CD14-positive monocyte (primary cell): ENCODE measurements around the gene SLC35F1. TPM values are rescaled to one million over a fixed set of nuclear protein-coding genes. Genes with fewer than 3 reads are reported as not detected.

Experiments
- DNase-seq, 3 donors: peaks; one replicate each; pipeline ENCODE4 v3.0.0-alpha.2; 2011 to 2022
- H2AFZ ChIP-seq: 2 replicates; pipeline ENCODE4 v1.6.0; 2012; ENCODE audit warnings: mild to moderate bottlenecking, low read depth, low read length, inconsistent platforms; ENCODE audit not compliant: insufficient read depth, poor library complexity, severe bottlenecking
- H3K27ac ChIP-seq, 2 donors: 1 replicate in 1 of 2; 2 replicates in 1 of 2; pipeline ENCODE4 v1.5.1; 2012 to 2013; ENCODE audit warnings: low read length in 2 of 2, control low read depth in 1 of 2, inconsistent platforms in 1 of 2, low read depth in 1 of 2, mild to moderate bottlenecking in 1 of 2
- H3K27me3 ChIP-seq, 2 donors: one replicate each; pipeline versions ENCODE4 v1.6.0 to v1.6.1; 2011 to 2013; ENCODE audit warnings: low read length in 2 of 2; ENCODE audit not compliant: control insufficient read depth in 2 of 2, insufficient read depth in 2 of 2
- H3K36me3 ChIP-seq, 2 donors: replicated peaks in 1 of 2; 1 replicate in 1 of 2; 2 replicates in 1 of 2; pipeline versions ENCODE4 v1.5.1 to v1.6.1; 2012 to 2013; ENCODE audit warnings: low read length in 2 of 2, control low read depth in 1 of 2, inconsistent platforms in 1 of 2, mild to moderate bottlenecking in 1 of 2; ENCODE audit not compliant: insufficient read depth in 2 of 2, control insufficient read depth in 1 of 2
- H3K4me1 ChIP-seq, 2 donors: 1 replicate in 1 of 2; 2 replicates in 1 of 2; pipeline versions ENCODE4 v1.5.1 to v1.6.1; 2012 to 2013; ENCODE audit warnings: low read length in 2 of 2, control low read depth in 1 of 2, inconsistent platforms in 1 of 2, mild to moderate bottlenecking in 1 of 2, moderate library complexity in 1 of 2; ENCODE audit not compliant: insufficient read depth in 2 of 2, control insufficient read depth in 1 of 2
- H3K4me2 ChIP-seq: replicated peaks from 2 replicates; pipeline ENCODE3; 2012; ENCODE audit warnings: low read length, moderate library complexity, mild to moderate bottlenecking; ENCODE audit not compliant: poor library complexity, severe bottlenecking; ENCODE audit errors: extremely low read depth
- H3K4me3 ChIP-seq, 3 experiments: fragments of 200-600 bp in 1 of 3; sonication (generic) in 1 of 3; replicated peaks in 1 of 3; 1 replicate in 2 of 3; 2 replicates in 1 of 3; pipeline ENCODE4 v1.5.1; 2011 to 2013; ENCODE audit warnings: low read length in 3 of 3, mild to moderate bottlenecking in 3 of 3, control low read depth in 2 of 3, low read depth in 2 of 3, inconsistent platforms in 1 of 3, moderate library complexity in 1 of 3
- H3K79me2 ChIP-seq: 2 replicates; pipeline ENCODE4 v1.6.0; 2012; ENCODE audit warnings: mild to moderate bottlenecking, control low read depth, inconsistent platforms, low read length, moderate library complexity; ENCODE audit not compliant: insufficient read depth
- H3K9ac ChIP-seq: 2 replicates; pipeline ENCODE4 v1.6.0; 2017; ENCODE audit warnings: low read length, mild to moderate bottlenecking; ENCODE audit not compliant: insufficient read depth, poor library complexity, severe bottlenecking
- H3K9me3 ChIP-seq, 2 donors: replicated peaks in 1 of 2; 1 replicate in 1 of 2; 2 replicates in 1 of 2; pipeline versions ENCODE4 v1.5.1 to v1.6.1; 2012 to 2013; ENCODE audit warnings: low read length in 2 of 2, control low read depth in 1 of 2; ENCODE audit not compliant: control insufficient read depth in 1 of 2, insufficient read depth in 1 of 2
- H4K20me1 ChIP-seq: 2 replicates; pipeline ENCODE4 v1.6.0; 2012; ENCODE audit warnings: mild to moderate bottlenecking, low read length, control low read depth, moderate library complexity; ENCODE audit not compliant: insufficient read depth
- H3K27ac Mint-ChIP-seq, 7 donors: one replicate each; pipeline ENCODE4 v1.8.0; 2020; ENCODE audit warnings: mild to moderate bottlenecking in 7 of 7, mixed read lengths in 7 of 7, moderate library complexity in 6 of 7, inconsistent platforms in 2 of 7
- H3K27me3 Mint-ChIP-seq, 3 donors: one replicate each; pipeline ENCODE4 v1.8.0; 2021 to 2022; ENCODE audit warnings: low read depth in 3 of 3, mild to moderate bottlenecking in 3 of 3, mixed read lengths in 3 of 3, moderate library complexity in 3 of 3, inconsistent platforms in 1 of 3
- H3K36me3 Mint-ChIP-seq, 2 donors: one replicate each; pipeline ENCODE4 v1.8.0; 2020; ENCODE audit warnings: mixed read lengths in 2 of 2, inconsistent platforms in 1 of 2, mild to moderate bottlenecking in 1 of 2
- H3K4me1 Mint-ChIP-seq: one replicate; pipeline ENCODE4 v1.8.0; 2020; ENCODE audit warnings: mild to moderate bottlenecking, mixed read lengths
- H3K4me3 Mint-ChIP-seq, 2 donors: one replicate each; pipeline ENCODE4 v1.8.0; 2020; ENCODE audit warnings: mild to moderate bottlenecking in 2 of 2, mixed read lengths in 2 of 2, moderate library complexity in 1 of 2
- H3K9me3 Mint-ChIP-seq, 7 donors: one replicate each; pipeline ENCODE4 v1.8.0; 2020 to 2022; ENCODE audit warnings: mixed read lengths in 7 of 7, mild to moderate bottlenecking in 6 of 7, moderate library complexity in 6 of 7, inconsistent platforms in 2 of 7
- WGBS: methylation state at CpG from one replicate; pipeline ENCODE4 v1.1.5; 2013; ENCODE audit warnings: missing lambda C conversion rate; ENCODE audit not compliant: insufficient coverage; 5-methylcytosine and 5-hydroxymethylcytosine counted together
- intact Hi-C, 2 donors: fragments of 100-400 bp; cut with micrococcal nuclease; formaldehyde crosslinking; loops; one replicate each; pipeline versions ENCODE4 v1.15.0 to v1.15.1; 2023
- polyA plus RNA-seq, 3 donors: library from polyadenylated mRNA; depleted of rRNA in 1 of 3; unstranded in 2 of 3; stranded (reverse) in 1 of 3; fragments of 300-500 nt in 2 of 3; fragments of >200 nt in 1 of 3; fragmentation: Illumina TruSeq in 2 of 3; gene quantifications; 1 replicate in 2 of 3; 2 replicates in 1 of 3; pipeline ENCODE4 v1.2.3, GENCODE V29; 2012 to 2021
- TF ChIP-seq, protein P1 (sequence below): fragments of 200-600 bp; IDR thresholded peaks from one replicate; pipeline ENCODE4 v1.8.0; 2022; ENCODE audit warnings: antibody characterized with exemption, mild to moderate bottlenecking

SLC35F1 gene
- polyA plus RNA-seq, 3 donors = not detected

DNA sequence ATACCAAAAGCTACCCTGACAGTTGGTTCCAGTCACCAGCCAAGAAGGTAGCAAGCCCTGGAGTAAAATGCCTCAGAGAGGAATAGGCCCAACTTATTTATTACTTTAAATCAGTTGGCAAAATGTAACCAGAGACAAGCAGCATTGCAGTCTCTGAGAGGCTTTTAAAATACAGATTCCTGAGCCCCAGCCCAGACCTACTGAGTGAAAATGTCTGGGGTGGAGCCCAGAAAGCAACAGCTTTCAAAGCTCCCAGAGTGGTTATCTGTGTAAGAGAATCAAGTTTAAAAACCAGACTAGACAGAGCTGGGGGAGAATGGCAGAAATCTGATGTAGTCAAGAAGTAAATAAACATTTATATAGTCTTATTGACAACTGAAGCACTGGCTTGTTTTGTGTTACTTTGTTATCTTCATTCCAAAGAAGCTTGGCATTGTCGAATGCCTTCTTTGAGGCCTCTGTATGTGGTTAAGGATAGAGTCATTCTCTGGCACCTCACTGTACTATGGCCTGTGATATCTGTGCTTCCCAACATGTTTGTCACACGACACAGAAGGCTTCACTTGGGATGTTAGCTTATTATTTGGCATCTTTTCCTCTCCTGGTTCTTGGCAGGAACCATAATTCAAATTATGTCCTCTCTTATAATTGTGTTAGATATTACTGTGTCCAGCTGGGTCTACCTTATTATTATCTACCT, 313.5 kb downstream of the SLC35F1 start:
- no peak overlapping the region for H3K4me2 ChIP-seq
- no peak overlapping the region for H3K4me3 Mint-ChIP-seq
- no peak overlapping the region for H3K27ac ChIP-seq
- no peaks in the 10 kb centered on the region for H3K4me1 Mint-ChIP-seq
- H3K9ac ChIP-seq = no peak overlapping the region
- H3K36me3 Mint-ChIP-seq = no peaks in the 10 kb centered on the region
- no peaks in the 10 kb centered on the region for H3K27me3 ChIP-seq
- H3K79me2 ChIP-seq = no peaks in the 10 kb centered on the region
- no peaks in the 10 kb centered on the region for H4K20me1 ChIP-seq
- peaks cover 0 to 4% (median 0%) of the 10 kb centered on the region in 7 donors for H3K9me3 Mint-ChIP-seq
- no peaks in the 10 kb centered on the region for H3K27me3 Mint-ChIP-seq
- no peaks in the 10 kb centered on the region for H3K9me3 ChIP-seq
- H2AFZ ChIP-seq = no peak overlapping the region
- DNase-seq = no peak
- 80% methylated on average over 1 of the region's 2 CpGs for WGBS
- no peaks in the 10 kb centered on the region for H3K36me3 ChIP-seq
- no peak overlapping the region for H3K4me3 ChIP-seq
- intact Hi-C loops = no loop called here
- no peaks in the 10 kb centered on the region for H3K4me1 ChIP-seq
- TF ChIP-seq, protein P1, sequence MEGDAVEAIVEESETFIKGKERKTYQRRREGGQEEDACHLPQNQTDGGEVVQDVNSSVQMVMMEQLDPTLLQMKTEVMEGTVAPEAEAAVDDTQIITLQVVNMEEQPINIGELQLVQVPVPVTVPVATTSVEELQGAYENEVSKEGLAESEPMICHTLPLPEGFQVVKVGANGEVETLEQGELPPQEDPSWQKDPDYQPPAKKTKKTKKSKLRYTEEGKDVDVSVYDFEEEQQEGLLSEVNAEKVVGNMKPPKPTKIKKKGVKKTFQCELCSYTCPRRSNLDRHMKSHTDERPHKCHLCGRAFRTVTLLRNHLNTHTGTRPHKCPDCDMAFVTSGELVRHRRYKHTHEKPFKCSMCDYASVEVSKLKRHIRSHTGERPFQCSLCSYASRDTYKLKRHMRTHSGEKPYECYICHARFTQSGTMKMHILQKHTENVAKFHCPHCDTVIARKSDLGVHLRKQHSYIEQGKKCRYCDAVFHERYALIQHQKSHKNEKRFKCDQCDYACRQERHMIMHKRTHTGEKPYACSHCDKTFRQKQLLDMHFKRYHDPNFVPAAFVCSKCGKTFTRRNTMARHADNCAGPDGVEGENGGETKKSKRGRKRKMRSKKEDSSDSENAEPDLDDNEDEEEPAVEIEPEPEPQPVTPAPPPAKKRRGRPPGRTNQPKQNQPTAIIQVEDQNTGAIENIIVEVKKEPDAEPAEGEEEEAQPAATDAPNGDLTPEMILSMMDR = no peak
- H3K27ac Mint-ChIP-seq = no peak overlapping the region

DNA sequence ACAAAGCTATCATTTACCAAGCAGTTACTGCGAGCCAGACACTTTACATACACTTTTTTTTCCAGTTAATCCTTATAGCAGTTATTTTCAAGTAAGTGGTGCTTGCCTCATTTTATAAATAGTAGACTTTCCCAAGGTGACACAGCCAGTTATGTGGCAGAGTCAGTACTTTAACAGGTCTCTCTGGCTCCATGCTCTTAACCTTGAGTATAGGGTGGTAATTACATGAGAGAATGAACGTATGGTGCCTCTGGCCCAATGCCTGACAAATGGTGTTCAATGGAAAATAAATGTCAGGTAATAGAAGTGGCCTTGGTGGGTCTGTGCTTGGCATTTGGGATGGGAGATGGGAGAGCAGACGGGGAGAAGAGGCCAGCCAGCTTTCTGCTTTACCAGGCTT, 316.3 kb downstream of the SLC35F1 start:
- Histone ChIP-seq H3K27ac (no peak overlapping the region), H3K27me3 (no peaks in the 10 kb centered on the region), H4K20me1 (no peaks in the 10 kb centered on the region), H3K36me3 (no peaks in the 10 kb centered on the region), H3K4me3 (no peak overlapping the region), H3K4me1 (no peaks in the 10 kb centered on the region), H3K9me3 (no peaks in the 10 kb centered on the region), H3K79me2 (no peaks in the 10 kb centered on the region), H2AFZ (no peak overlapping the region), H3K9ac (no peak overlapping the region), H3K4me2 (no peak overlapping the region)
- intact Hi-C loops = no loop called here
- WGBS = 71% methylated on average over 1 of the region's 3 CpGs
- no peaks in the 10 kb centered on the region for H3K4me1 Mint-ChIP-seq
- TF ChIP-seq, protein P1 = no peak
- DNase-seq = no peak
- no peak overlapping the region for H3K27ac Mint-ChIP-seq
- peaks cover 0 to 4% (median 3%) of the 10 kb centered on the region in 7 donors for H3K9me3 Mint-ChIP-seq
- H3K4me3 Mint-ChIP-seq = no peak overlapping the region
- H3K27me3 Mint-ChIP-seq = peaks cover 0 to 2% (median 0%) of the 10 kb centered on the region in 3 donors
- no peaks in the 10 kb centered on the region for H3K36me3 Mint-ChIP-seq
